Measurements from ENCODE around the gene LRPPRC. TPM values are rescaled to one million over a fixed set of nuclear protein-coding genes. Genes with fewer than 3 reads are reported as not detected.

The LRPPRC gene
- 41.9 and 49.0 TPM in 2 replicates for total RNA-seq

DNA sequence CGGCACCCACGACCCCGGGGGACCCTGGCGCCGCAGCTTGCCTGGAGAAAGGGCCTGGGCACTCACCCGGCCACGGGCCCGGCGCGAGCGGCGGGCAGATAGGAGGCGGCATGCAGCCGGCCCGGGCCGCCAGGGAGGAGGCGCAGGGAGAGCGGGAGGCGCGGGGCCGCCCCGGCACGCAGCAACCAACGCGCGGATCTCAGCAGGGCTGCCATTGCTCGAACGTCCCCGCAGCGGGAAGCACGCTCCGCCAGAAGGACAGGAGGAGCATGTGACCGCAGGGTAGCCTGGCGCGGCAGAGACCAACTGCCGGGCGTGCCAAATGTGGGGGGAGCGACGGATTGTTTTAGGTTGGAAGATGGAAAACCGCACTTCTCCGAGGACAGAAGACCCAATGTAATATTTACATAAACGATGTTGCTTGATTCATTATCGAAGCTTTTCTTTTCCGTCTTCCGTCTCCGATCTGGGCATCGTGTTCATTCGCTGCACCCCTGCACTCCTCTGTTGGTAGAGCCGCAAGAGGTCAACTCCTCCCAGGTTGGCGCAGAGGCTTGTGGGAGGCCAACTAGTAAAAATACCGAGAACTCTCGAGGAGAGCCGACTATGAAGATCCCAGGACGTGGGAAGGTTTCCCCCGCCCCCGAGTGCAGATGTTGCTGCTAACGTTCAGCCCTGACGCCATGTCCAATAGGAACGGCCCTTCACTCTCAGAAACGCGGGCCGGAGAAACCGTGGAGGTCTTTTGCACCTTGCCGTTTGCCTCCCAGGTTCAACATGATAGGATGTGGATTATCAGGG, at the start of gene LRPPRC:
Gene LRPPRC (minus strand): TSS at position 257 of the 801 bp plus-strand sequence. CDS start 42 bp downstream, at position 215.

DNA sequence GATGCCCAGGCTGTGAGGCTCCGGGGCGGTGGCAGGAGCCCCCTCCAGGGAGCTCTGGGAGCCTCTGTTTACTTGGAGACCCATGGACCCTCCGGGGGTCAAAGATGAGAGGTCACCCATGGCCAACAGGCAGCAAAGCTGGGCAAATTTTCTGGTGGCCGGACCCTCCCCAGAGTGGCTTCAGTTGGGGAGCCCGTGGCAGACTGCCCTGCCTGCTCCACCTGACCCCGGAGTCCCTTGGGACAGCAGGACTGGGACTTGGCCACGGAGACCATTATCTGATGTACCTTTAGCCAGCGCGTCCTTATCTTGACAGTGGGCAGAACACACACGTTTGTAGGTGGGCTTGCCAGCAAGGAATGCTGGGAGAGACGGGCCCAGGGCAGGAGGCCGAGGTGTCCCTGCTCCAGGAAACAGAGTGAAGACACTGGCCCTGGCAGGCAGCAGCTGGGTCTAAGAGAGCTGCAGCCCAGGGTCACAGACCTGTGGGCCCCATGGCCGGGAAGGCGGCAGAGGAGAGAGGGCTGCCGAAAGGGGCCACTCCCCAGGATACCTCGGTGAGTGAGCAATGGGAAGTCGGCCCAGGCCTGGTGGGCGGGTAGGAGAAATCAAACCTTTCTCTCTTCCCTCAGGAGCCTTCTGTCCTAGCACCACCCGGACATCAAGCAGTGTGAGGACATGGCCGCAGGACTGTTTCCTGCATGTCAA, 157.1 kb downstream of the LRPPRC start, which contains the start of the genes ABCG5 and ABCG8:
Gene ABCG5 (minus strand): TSS at position 280 of the 708 bp plus-strand sequence. CDS start 160 bp downstream, at position 120.
Gene ABCG8 (plus strand): TSS at position 412 of the 708 bp plus-strand sequence. CDS start 83 bp downstream, at position 495.

Other genes with a start within 250 kb of the LRPPRC start
- 17.9 and 24.6 TPM in 2 replicates for gene DYNC2LI1, start 221.9 kb downstream of the LRPPRC start, total RNA-seq
- not detected in 2 replicates for gene ABCG5, start 157.2 kb downstream of the LRPPRC start, total RNA-seq
- not detected in 2 replicates for gene ABCG8, start 157.0 kb downstream of the LRPPRC start, total RNA-seq
- 25.1 and 32.5 TPM in 2 replicates for gene PPM1B, start 172.9 kb upstream of the LRPPRC start, total RNA-seq